HG03457 (cell line): Measurements from ENCODE around the gene BEAN1.
"Not testable (repeated sequence)": the region's sequence is repeated elsewhere in the genome, so short reads cannot be mapped to it uniquely, and the experiment has no call there.

Experiments used
- ATAC-seq: cut with Tn5 transposase; IDR thresholded peaks from one replicate; pipeline ENCODE4 v1.9.1; 2021; ENCODE audit warnings: moderate number of reproducible peaks; ENCODE audit not compliant: unreplicated experiment

The BEAN1 gene

DNA sequence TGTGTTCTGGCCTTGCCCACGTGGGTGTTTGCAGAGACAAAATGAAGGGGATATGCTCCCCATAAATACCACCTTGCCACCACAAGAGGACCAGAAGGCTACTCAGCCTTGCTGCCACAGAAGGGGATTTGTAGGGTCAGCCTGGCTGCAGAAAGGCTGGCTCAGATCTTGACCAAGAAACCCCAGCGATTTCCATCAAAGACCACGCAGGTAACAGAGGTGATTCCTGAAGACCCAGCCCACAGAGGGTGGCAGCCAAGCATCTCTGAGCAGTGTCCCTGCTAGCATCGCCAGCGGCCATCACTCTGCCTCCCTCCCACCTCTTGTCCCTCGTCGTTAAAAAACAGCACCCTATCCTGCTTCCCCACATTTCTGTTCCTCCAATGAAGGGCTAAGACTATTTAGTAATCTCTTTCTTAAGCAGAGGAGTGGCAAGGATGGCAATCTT is 54.9 kb downstream of the BEAN1 start:
- ATAC-seq, result no peak

DNA sequence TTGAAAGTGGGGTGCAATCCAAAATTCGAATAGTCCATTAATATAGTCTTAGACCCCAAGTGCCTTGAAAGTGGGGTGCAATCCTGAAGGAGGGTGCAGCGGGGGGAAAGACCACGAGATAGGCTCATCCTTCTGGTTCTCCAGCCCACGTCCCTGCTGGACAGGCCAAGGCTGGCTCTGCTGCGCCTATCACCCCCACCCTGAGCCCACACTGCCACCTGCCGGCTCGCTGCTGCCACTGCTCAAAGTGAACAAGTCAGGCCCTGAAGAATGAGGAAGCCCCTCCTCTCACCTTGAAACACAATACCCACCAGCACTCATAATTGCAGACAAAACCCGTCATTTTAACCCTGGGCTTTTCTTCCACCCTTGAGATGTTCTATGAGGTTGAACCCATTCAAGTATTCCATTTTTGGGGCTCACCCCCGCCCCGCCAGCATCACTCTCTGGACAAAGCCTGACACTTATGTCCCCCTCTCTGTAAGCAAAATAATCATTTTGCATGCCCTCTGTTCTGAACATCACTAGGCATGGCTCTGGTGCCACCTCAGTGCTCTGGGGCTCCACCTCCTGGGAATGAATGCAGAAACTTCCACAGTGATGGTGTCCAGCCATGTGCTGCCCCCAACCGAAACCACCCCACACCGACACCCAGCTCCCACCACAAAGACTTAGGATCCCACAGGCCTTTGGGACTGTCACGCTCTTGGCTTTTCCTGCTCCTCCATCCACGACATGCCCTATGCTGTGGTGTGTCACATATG is 56.8 kb downstream of the BEAN1 start:
- peak; percentile 63 for ATAC-seq

DNA sequence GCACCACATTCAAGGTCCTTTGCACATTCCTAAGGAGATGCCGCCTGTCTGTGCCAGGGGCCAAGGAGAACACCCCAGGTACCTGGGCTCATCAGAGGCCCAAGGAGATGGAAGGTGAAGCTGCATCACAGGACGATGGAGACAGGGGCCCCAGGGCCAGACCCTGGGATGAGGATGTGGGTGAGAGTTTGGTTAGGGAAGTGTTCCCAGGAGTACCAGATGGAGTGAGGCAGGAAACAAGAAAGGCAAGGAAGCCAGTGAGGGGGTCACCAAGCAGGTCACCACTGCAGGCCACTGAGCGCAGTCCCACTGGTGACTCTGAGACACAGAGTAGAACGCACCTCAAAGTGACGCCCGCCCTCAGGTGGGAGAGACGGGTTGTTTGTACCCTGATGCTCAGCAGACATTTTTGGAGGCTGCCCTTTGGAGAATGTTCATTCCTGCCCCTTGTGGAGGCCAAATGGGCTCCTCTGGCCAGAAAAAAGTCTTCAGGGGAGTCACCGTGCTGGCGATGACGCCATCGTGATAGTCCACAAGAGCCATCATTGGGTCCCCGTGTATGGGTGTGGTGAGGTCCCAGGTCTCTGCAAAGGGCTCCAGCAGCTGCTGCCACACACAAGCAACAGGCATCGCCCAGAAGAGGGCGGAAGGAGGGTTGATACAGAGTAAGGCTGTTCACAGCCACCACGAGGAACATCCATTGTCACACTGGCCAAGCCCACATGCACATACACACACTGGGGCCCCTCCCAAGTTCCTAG is 57.5 kb downstream of the BEAN1 start:
- ATAC-seq, result no peak

DNA sequence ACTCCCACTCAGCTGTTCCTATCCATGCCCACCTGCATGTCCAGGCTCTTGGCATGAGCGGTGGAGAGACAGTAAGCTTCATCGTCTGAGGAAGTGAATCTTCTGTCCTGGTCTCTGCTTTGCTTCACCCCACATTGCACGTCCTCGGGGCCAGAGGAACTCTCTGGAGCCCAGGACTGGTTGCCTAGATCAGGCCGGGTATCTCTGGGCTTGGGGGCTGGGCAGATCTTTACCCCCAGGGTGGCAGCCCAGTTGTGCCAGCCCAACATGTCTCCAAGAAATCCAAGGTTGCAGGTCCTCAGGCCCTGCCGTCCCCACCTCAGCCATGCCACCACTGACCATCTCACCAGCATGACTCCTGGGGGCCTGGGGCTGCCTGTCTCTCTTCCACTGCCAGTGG is 58.3 kb downstream of the BEAN1 start:
- ATAC-seq, result no peak

DNA sequence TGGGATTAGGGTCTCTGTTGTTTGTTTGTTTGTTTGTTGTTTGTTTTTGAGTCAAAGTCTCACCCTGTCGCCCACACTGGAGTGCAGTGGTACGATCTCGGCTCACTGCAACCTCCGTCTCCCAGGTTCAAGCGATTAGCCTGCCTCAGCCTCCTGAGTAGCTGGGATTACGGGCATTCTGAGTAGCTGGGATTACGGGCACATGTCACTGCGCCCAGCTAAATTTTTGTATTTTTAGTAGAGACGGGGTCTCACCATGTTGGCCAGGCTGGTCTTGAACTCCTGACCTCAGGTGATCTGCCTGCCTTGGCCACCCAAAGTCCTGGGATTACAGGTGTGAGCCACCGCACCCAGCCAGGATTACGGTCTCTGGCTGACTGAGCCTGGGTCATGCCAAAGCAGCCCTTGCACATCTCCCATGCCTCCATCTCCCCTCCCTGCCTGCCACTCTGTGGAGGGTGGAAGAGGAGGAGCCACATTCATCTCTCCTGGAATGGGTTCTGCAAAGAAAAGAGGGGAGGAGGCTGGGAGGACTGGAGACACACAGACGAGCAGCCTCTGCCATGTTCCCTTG is 59.2 kb downstream of the BEAN1 start:
- ATAC-seq, result no peak

DNA sequence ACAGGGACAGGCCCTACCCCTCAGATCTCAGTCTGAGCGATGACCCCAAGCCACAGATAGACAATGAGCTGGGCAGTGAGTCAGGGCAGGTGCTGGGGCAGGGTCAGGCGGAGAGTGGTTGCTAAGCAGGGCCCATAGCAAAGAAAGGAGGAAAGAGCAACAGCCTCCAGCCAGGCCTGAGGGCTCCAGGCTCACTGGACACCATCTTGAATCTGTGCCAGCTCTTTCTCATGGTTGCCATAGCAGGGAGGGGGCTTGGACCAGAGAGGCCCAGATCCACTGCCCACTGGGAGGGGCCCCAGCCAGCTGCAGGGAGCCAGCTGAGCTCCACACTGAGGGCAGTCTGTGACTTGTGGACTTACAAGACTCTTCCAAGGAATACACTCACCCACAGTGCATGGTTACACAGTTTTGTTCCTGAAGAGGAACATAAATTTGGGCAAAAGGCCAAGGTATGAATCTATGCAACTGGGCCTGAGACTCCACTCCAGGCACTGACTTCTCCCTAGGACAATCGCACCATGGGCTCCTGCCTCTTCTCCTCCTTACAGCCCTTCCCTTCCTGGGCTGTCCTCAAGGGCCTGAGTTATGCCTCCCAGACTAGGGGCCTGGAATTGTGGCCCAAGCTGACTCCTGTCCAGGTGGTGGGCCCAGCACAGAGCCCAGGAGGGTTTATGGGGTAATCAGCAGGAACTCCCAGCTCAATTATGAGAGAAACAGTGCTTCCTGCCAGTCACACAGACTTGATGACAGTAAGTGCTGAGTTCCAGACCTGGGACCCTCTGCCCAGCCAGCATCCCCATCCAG is 59.9 kb downstream of the BEAN1 start:
- ATAC-seq, result no peak

DNA sequence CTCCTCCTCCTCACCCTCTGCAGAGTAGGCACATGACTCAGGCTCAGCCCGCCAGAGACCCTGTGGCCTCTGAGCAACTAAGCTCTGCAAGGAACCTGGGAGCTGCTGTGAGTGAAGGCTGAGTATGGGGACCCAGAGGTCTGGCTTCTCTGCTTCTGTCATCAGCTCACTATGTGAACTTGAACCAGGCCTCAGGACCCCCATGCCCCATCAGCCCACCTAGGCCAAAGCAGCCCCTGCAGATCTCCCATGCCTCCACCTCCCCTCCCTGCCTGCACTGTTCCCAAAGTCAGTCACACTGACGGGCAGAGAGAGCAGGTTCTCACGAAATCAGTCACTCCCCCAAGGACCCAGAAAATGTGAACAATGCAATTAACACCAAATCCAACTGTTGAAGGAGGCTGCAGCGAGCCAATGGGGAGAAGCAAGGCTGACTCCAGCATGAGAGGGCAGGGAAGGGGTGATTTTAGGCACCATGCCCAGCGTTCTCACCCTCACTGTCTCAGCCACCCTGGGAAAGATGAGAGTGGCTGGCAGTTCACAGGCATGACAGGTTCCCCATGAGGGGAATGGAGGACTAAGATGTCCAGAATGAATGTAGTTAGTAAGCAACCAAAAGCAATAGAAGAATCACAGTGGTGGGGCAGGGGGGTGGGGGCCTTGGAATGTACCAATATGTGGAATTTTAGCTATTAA is 60.6 kb downstream of the BEAN1 start:
- no peak for ATAC-seq

DNA sequence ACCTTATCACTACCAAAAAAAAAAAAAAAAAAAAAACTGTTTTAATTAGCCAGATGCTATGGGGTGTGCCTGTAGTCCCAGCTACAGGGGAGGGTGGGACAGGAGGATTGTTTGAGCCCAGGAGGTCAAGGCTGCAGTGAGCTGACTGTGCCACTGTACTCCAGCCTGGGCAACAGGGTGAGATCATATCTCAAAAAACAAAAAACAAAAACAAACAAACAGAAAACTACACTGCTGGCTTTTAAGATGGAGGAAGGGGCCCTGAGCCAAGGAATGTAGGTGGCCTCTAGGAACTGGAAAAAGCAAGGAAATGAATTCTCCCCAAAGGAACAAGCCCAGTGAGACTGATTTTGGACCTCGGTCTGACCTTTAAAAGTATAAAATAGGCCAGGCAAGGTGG is 61.4 kb downstream of the BEAN1 start:
- no peak for ATAC-seq

DNA sequence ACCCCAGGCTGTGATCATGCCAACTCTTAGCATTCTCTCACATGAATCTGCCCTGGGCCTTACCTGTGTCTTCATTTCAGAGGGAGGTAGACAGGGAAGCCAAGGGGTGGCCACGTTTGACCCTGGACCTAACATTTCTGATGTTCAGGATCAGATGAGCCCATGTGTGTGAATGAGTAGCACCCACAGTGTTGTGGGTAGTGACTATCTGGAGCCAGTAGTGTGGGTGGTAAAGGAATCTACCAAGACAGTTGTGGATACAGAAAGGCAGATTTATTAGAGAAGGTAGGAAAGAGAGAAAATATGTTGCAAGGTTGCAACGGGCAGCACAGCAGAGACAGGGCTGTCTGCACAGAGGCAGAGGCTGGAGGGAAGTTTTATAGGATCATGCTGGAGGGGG is 62.3 kb downstream of the BEAN1 start:
- ATAC-seq, result no peak

DNA sequence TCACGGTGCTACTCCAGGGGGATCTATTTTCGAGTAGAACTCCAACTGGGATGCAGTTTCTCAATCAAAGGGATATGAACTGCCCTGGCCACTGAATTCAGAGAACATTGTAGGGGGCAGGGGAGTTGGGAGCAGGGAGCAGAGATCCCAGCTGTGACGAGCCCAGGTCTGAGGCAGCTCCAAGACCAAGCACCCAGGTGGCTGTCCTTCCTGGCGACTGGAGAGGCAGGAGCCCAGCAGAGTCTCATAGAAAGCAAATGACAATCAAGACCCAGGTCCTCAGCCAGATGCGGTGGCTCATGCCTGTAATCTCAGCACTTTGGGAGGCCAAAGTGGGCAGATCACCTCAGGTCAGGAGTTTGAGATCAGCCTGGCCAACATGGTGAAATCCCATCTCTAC is 62.7 kb downstream of the BEAN1 start:
- ATAC-seq, result no peak

DNA sequence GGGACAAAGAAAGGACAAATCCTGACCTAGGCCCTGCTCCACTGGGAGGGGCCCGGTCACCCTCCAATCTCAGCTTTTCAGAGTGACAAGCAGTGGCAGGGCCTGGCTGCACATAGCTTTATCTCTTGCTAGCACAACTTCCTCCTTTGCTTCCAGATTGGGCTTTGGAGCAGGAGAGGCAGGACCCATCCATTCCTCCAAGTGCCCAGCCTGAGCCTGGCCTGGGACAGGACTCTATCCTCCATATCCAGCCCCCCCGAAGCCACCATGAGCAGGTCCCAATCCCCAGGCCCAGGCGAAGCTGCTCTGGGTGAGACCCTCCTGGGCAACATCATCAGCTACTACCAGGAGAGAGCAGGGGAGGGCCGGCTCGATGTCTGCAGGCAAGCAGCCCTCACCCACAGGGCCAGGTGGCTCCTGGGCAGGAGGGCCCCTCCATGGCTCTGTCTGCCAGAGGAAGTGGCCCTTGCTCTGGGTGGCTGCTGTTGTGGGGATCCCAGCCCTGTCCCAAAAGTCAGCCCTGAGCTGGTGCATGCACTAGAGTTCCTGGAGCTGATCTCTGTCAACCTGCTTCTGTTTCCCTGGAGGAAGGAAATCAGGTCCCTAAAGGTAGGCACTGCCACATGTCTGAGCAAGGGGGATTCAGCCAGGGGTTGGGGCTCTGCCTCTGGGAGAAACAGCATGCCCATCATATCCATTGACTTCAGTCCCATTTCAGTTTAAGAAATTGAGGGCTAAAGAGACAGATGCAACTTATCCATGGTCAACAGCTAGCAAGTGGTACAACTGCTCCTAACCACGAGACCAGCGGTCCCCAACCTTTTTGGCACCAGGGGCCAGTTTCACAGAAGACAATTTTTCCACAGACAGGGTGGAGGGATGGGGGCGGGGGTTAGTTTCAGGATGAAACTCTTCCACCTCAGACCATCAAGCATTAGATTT is 64.0 kb downstream of the BEAN1 start:
- no peak for ATAC-seq

DNA sequence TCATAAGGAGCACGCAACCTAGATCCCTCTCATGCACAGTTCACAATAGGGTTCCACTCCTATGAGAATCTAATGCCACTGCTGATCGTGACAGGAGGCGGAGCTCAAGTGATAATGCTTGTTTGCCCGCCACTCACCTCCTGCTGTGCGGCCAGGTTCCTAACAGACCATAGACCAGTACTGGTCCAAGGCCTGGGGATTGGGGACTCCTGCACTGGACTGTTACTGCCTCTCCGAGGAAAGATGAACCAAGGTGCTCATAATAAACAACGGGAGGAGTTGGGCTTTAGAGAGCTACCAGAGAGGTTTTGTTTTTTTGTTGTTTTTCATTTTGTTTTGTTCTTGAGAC is 64.6 kb downstream of the BEAN1 start:
- no peak for ATAC-seq

DNA sequence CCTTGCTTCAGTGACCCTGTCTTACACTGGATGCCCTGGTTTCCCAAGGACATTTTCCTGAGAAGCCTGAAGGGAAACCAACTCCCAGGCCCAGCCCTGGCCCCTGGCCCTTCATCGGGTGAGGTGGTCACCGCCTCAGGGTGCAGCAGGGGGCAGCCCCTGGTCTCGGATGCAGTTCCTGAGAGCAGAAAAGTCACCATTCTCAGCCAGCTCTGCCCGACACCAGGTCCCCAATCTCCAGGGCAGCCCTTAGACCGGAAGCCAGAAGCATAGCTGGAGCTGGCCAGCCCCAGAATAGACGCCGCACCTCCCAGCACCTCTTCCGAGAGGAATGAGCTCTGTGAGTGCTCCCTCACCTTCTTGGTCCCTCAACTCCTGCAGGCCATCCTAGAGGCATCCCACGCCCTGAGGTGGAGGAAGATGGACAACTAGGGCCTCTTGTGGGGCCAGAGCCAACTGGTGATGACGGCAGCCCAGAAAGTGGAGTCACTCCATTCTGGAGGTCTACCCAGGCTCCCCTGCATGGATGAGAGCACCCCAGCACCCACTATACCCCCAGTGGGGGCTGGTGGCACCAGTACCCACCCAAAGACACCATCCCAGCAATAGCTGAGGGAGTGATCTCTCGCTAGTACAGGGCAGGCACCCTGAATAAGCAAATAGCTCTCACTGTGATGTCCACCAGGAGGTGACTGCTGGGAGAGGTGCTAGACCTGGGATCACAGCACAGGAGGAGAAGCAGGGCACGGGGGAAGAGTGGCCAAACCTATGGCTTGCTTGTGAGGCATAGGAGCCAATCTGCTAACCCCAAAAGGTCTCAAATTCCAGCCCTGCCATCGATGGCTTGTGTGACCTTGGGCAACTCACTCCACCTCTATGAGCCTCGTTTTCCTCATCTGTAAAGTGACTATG is 66.7 kb downstream of the BEAN1 start:
- no peak for ATAC-seq

DNA sequence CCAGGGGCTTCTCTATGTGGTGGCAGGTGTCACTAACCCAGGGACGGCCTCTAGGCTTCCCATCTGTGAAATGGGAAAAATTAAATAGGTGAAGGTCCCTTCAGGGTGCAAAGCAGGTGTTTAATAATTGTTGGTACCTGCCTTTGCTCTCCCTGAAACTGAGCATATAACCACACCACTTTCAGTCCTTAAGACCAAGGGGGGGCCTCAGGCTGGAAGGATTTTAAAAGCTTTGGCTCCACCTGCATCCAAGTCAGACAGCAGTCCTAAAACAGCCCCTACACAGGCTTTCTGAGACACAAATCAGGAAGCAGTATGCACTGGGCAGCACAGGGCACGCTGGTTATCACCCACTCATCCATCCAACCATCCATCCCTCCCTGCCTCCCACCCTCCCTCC is 67.8 kb downstream of the BEAN1 start:
- no peak for ATAC-seq

DNA sequence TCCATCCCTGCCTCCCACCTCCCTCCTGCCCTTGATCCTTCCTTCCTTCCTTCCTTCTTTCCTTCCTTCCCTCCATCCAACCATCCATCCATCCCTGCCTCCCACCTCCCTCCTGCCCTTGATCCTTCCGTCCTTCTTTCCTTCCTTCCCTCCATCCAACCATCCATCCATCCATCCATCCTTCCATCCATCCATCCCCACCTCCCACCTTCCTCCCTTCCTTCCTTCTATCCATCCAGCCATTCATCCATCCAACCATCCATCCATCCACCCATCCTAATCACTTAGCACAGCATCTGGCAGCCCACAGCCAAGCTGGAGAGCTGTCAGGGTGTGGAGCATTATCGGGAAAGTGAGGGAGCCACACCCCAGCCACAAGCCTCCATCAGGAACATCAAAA is 68.3 kb downstream of the BEAN1 start:
- no peak for ATAC-seq

DNA sequence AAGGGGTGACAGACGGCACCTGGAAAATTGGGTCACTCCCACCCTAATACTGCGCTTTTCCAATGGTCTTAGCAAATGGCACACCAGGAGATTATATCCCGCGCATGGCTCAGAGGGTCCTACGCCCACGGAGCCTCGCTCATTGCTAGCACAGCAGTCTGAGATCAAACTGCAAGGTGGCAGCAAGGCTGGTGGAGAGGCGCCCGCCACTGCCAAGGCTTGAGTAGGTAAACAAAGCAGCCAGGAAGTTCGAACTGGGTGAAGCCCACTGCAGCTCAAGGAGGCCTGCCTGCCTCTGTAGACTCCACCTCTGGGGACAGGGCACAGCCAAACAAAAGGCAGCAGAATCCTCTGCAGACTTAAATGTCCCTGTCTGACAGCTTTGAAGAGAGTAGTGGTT is 69.1 kb downstream of the BEAN1 start:
- not testable (repeated sequence) for ATAC-seq

DNA sequence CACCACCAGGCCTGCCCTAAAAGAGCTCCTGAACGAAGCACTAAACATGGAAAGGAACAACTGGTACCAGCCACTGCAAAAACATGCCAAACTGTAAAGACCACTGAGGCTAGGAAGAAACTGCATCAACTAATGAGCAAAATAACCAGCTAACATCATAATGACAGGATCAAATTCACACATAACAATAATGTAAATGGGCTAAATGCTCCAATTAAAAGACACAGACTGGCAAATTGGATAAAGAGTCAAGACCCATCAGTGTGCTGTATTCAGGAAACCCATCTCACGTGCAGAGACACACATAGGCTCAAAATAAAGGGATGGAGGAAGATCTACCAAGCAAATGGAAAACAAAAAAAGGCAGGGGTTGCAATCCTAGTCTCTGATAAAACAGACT is 70.8 kb downstream of the BEAN1 start:
- not testable (repeated sequence) for ATAC-seq

DNA sequence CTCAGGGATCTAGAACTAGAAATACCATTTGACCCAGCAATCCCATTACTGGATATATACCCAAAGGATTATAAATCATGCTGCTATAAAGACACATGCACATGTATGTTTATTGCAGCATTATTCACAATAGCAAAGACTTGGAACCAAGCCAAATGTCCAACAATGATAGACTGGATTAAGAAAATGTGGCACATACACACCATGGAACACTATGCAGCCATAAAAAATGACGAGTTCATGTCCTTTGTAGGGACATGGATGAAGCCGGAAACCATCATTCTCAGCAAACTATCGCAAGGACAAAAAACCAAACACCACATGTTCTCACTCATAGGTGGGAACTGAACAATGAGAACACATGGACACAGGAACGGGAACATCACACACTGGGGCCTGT is 74.5 kb downstream of the BEAN1 start:
- ATAC-seq, result not testable (repeated sequence)
